ENCODE data around the gene ARHGEF3.

Gene ARHGEF3

GRCh38 chr3:56823421-56823926 lies 21.7 kb upstream of the ARHGEF3 start:
- no peak for DNase-seq (ENCODE audit: low read depth in 2 of 3, low spot score in 1 of 3)

- DNase-seq (ENCODE audit: low read depth in 2 of 3, low spot score in 1 of 3) = no peak
Measured at GRCh38 chr3:56822501-56822900, 20.8 kb upstream of the ARHGEF3 start.

GRCh38 chr3:56819016-56819809 lies 17.5 kb upstream of the ARHGEF3 start:
- DNase-seq (ENCODE audit: low read depth in 2 of 3, low spot score in 1 of 3) = no peak

DNA sequence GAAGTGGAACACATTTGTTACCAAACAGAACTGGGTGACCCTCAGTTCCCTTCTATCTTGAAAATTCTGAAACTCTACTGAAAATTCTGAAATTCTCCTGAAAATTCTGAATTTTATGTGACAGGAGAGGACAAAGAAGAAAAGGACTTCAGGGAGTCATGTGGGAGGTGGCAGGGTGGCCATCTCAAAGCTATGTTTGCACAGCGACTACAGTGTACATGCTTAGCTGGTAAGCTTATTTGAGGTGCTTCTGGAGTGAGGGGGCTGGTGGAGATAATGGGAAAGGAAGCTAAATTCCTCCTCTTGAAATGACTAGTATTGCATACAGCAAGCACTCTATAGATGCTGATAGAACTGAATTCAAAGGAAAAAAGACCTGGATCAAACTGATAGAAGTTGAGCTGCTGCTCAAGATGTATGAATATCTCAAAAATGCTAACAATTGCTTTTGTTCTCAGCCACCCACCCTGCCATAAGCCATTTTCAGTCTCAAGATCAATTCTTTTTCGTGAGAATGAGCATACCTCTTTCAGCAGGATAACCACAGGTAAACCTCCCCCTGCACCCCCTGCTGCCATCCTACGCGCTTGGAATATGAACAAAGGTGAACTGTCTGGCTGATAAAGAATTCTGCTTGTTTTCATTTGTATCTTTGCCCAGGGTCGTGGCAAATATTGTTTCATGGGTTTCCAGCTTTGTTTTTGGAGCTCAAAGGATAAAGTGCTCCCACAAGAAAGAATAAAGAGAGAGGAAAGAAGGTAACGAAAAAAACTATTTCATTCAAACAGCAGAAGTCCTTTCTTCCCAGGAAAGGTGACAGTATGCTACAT lies 16.6 kb upstream of the ARHGEF3 start:
- DNase-seq (ENCODE audit: low read depth in 2 of 3, low spot score in 1 of 3) = no peak

DNA sequence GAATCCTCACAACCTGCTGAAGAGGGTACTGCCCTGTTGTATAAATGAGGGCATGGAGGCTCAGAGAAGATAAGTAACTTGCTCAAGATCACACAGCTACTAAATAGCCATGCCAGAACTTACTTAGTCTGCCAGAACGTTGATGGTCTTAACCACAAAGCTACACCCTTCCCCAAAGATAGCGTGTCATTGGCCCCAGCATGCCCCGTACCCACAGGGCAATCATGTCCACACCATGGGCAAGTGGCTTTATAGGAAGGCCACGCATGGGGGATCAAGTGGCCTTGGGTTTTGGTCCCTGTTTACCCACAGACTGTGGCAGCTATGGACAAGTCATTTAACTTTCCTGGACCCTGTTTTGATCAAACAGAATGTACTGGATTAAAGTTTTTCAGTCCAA lies 15.9 kb upstream of the ARHGEF3 start:
- DNase-seq (ENCODE audit: low read depth in 2 of 3, low spot score in 1 of 3) = no peak

DNA sequence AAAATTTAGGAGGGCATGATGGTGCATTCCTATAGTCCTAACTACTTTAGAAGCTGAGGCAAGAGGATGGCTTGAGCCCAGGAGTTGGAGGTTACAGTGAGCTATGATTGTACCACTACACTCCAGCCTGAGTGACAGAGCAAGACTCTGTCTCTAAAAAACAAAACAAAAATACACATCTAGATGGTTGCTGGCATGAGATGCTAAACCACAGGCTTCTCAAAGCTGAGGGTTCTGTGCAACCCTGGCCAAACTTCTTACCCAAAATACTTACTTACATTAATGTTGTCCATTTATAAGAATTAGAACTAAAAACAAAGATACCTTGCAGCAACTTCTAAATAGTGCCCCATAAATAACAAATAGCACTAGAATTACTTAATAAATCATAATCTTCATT lies 14.3 kb upstream of the ARHGEF3 start:
- DNase-seq (ENCODE audit: low read depth in 2 of 3, low spot score in 1 of 3) = no peak

DNA sequence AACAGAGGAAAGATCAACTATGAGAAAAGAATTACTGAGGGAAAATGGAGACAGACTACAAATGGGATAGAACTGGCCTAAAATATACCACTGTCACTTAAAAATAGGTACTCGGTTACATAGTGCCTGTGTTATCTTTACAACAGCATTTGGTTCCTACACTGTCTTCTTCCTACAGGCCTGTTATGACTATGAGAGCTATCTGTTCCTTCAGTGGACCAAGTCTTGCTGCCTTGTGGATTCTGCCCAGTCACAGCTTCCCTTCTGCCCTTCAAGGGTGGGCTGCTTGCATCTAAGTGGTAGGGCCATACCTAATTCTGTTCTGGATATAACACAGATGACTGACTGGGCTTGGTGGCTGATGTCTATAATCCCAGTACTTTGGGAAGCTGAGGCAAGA lies 13.8 kb upstream of the ARHGEF3 start:
- DNase-seq (ENCODE audit: low read depth in 2 of 3, low spot score in 1 of 3) = no peak

DNA sequence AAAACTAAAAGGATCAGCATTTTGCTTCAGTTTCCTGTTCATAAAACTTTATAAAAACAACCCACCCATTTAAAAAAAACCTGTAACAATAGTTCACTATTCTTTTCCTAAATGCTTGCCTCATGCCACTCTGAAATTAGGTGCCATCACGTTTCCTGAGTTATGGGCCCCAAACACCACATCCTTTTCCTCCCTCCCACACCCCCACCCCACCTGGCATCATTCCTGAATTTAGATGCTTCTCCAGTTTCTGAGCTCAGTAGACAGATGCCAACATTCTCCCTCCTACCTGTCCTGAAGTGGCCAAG lies 11.9 kb upstream of the ARHGEF3 start:
- no peak for DNase-seq (ENCODE audit: low read depth in 2 of 3, low spot score in 1 of 3)

DNA sequence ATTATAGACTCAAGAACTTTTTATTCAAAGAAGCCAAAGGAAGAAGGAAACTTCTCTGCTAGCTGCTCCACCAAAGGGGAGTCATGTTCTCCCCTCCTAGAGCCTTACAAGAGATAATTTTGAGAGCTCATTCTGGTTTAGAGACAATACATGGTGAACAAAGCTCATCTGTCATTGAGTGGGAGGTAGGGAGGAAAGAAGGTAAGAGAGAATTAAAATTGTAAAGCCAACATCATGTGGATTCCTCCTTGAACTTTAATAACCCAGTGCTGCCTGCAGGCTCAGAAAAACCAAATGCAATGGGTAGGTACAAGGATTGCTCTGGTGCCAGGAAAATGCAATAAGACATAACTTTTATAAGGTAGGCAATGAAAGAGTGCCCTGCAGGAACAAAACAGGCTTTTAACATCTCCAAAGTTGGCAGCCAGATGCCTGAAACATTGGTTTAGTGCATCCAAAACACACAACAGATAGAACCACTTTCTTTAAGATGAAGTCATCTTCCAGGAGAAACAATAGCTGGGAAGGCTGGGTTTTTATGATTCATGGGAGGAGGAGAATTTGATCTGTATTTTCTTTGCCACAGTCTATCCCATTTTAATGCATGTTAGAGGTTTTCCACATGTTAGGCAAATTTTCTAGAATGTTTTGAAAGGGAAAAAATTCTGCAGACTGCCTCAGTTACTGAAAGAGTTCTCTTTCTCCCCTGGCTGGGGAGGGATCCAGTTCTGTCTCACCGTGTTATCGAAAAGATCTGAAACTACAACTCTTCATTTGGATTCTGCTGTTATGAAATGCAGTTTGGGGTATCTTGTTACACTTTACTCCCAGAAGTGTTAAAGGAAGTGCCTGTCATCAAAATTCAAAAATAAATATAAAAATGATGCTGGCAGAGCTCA lies 11.3 kb upstream of the ARHGEF3 start:
- no peak for DNase-seq (ENCODE audit: low read depth in 2 of 3, low spot score in 1 of 3)

- DNase-seq (ENCODE audit: low read depth in 2 of 3, low spot score in 1 of 3) = no peak
Measured at GRCh38 chr3:56811546-56812202, 9.9 kb upstream of the ARHGEF3 start.

GRCh38 chr3:56810577-56811545 lies 9.1 kb upstream of the ARHGEF3 start:
- no peak for DNase-seq (ENCODE audit: low read depth in 2 of 3, low spot score in 1 of 3)

DNA sequence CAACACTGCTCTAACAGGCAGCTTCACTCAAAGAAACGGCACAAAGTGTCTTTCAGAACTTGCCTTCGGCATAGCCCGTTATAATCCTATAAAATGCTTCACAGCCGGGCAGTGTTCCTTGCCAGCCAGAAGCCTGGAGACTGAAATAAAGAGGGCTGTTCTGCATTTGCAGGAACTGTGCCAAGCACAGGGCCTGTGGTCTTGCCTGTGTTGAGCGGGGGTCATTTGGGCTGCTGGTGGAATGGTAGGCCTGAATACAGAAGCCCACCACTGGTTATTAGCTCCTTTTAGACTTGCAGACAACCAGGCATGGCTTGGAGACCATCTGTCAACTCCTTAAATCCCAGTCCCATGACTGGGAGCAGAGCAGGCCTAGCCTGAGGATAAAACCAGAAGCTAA lies 4.7 kb upstream of the ARHGEF3 start:
- no peak for DNase-seq (ENCODE audit: low read depth in 2 of 3, low spot score in 1 of 3)

- DNase-seq (ENCODE audit: low read depth in 2 of 3, low spot score in 1 of 3) = no peak
Measured at GRCh38 chr3:56802790-56803189, 1.0 kb upstream of the ARHGEF3 start.

GRCh38 chr3:56802378-56802745 lies 613 bp upstream of the ARHGEF3 start:
- no peak for DNase-seq (ENCODE audit: low read depth in 2 of 3, low spot score in 1 of 3)

DNA sequence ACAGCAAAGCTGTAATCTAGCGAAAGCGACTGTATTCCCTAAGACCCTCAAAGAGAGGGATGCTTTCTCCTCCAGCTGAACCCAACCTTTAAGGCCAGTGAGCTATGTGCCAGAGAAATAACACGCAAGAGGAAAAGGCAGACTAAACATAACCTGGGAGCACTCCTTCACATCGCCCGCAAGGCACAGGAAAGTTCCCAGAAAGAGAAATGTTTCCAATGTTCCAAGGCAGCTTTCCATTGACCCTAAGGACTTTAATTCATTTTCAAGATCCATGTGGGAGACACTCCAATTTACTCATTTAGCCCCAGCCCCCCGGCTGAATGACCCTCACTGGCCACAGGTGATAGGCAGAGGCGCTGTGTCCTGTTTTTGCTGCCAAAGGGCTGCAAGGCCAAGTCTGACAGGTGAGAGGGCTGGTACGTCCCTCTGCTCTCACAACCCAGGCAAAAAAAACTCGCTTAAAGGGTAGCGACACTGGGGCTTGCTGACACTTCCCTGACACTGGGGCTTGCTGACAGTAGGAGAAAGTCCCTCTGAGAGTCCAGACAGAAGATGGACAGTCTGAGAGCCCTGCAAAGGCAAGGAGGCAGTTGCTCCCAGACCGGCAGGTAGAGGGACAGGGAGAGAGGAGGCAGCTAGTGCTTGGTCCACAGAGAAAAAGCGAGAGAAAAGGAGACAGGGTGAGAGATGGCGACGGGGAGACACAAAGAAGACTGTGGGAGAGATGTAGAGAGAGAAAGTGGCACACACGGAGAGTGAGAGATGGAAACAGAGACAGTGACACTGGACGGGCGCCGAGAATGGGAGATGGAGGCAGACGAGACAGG lies 702 bp downstream of the ARHGEF3 start:
- DNase-seq (ENCODE audit: low read depth in 2 of 3, low spot score in 1 of 3) = peak in 1 of 3 donors; percentile 17

DNA sequence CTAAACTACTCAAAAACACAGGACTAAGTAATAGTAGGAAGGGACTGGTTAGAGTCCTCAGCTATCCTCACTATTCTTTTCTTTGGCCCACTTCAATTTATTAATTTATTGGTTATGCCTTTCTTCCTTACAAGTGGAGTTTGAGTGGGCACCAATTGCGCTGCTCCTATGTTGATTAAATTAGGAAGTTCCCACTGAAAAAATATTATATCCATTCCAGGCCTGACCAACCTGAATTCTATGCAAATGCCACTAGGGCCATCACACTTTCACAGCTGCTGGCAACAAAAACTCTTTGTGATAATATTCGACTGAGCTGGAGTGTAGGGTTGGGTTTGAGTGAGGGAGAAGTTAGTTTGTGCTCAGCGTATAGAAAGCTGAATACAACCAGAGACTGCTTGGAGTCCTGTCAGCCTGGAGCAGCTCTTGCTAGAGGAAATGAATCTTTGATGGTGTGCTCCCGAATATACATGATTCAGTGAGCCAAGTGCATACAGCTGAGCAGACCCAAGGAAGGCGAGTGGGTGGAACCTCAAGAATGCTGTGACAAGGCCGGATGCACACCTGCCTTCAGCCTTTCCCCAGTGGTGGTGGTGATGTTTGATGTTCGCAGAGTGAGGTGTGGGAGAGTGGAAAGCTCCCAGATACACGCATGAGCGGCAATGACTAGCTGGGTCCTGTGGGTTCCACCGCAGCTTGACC lies 1.5 kb downstream of the ARHGEF3 start:
- DNase-seq (ENCODE audit: low read depth in 2 of 3, low spot score in 1 of 3) = peak; percentile 62 to 69 (median 62)

DNA sequence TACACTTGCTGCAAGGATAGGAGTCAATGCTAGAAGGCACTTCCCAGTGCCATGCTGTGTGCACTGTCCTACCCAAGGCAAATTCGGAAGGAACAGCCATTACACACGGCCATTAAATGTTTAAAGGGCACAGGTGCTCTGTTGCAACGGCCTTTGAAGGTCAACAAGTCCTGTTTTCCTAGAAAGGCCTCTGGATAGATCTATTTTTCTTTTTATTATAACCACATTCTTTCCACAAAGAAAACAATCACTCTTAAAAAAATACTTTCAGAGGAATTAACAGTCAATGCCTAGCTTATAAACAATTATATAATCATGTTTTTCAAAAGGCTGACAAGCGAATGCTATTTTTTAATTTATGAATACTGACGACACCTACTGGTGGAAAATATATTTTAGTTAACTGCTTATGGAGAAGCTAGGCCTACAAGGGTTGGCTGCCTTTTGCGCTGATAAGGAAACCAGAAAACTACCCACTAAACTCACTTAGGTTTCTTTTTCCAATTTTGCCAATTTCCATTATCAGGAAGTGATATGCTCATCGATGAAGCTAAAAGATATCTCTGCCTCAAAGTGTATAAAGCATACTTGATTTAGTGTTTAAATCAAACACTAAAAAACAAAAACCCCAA lies 2.4 kb downstream of the ARHGEF3 start:
- no peak for DNase-seq (ENCODE audit: low read depth in 2 of 3, low spot score in 1 of 3)

DNA sequence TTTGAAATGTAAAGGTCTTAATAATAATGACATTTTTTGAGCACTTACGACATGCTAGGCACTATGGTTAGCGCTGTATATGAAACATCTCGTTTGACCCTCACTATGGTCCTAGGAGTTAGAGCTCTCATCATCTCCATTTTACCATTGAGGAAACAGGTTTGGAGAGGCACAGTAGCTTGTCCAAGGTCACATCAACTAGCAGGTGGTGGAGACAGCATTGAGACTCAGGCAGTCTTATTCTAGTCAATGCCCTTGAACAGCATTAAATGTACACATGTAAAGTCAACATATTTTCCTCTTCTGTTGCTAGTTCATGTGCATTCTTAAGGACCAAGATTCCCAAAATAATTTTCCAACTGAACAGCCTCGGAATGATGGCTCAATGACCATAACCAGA lies 4.8 kb downstream of the ARHGEF3 start:
- DNase-seq (ENCODE audit: low read depth in 2 of 3, low spot score in 1 of 3) = no peak

All from stimulated activated CD4-positive, alpha-beta T cell treated with anti-CD3 and anti-CD28 coated beads, Interleukin-12 subunit alpha, Interleukin-12 subunit beta, amount 100 ng/mL, for 48 hours (primary cell).